Measurements from ENCODE around the gene CIB4. TPM values are rescaled to one million over a fixed set of nuclear protein-coding genes. Genes with fewer than 3 reads are reported as not detected.

Gene CIB4
- polyA plus RNA-seq, 3 donors from 2014 or later = not detected

- Mint-ChIP-seq H3K4me1 (peaks cover 33 to 55% of the 10 kb centered on the region in 2 donors), H3K9me3 (no peaks in the 10 kb centered on the region), H3K27ac (peak overlapping the region in 2 of 6 donors; percentile 49 to 52), H3K27me3 (ENCODE audit: low read depth in 3 of 3) (peaks cover 0 to 9% (median 4%) of the 10 kb centered on the region in 3 donors), H3K36me3 (no peaks in the 10 kb centered on the region), H3K4me3 (peak overlapping the region in 4 of 5 donors; percentile 49 to 81 (median 60))
- DNase-seq = no peak
These were observed 31.3 kb downstream of the CIB4 start for GRCh38 chr2:26609839-26610277.

GRCh38 chr2:26609205-26609631, 31.9 kb downstream of the CIB4 start:
- Mint-ChIP-seq H3K4me3 (peak overlapping the region; percentile 54 to 81 (median 68)), H3K36me3 (no peaks in the 10 kb centered on the region), H3K27me3 (ENCODE audit: low read depth in 3 of 3) (peaks cover 0 to 9% (median 4%) of the 10 kb centered on the region in 3 donors), H3K9me3 (no peaks in the 10 kb centered on the region), H3K4me1 (peaks cover 33 to 55% of the 10 kb centered on the region in 2 donors), H3K27ac (peak overlapping the region in 3 of 6 donors; percentile 52 to 82 (median 53))
- DNase-seq = no peak

GRCh38 chr2:26608557-26608956, 32.6 kb downstream of the CIB4 start:
- peaks cover 0 to 9% (median 4%) of the 10 kb centered on the region in 3 donors for H3K27me3 Mint-ChIP-seq (ENCODE audit: low read depth in 3 of 3)
- peak; percentile 57 to 68 (median 62) for DNase-seq
- no peaks in the 10 kb centered on the region for H3K36me3 Mint-ChIP-seq
- peak overlapping the region in 5 of 6 donors; percentile 23 to 82 (median 52) for H3K27ac Mint-ChIP-seq
- H3K4me3 Mint-ChIP-seq = peak overlapping the region; percentile 54 to 81 (median 68)
- H3K4me1 Mint-ChIP-seq = peaks cover 33 to 55% of the 10 kb centered on the region in 2 donors
- H3K9me3 Mint-ChIP-seq = no peaks in the 10 kb centered on the region

DNA sequence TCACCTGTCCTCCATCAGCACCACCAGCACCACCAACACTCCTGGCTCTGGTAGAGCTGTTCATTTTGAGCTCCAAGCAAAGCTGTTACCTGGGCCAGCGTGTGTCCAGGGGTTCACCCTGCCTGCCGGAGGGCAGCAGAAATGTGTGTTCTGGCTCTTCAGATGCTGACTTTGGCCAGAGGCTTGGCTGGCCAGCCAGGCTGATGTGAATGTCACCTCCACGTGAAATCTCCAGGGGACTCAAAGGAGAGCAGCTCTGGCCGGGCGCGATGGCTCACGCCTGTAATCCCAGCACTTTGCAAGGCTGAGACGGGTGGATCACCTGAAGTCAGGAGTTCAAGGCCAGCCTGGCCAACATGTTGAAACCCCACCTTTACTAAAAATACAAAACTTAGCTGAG, 33.5 kb downstream of the CIB4 start:
- Mint-ChIP-seq H3K27ac (peak overlapping the region in 2 of 6 donors; percentile 26 to 52), H3K9me3 (no peaks in the 10 kb centered on the region), H3K27me3 (ENCODE audit: low read depth in 3 of 3) (peaks cover 0 to 9% (median 5%) of the 10 kb centered on the region in 3 donors), H3K36me3 (no peaks in the 10 kb centered on the region), H3K4me1 (peaks cover 33 to 55% of the 10 kb centered on the region in 2 donors), H3K4me3 (peak overlapping the region in 1 of 5 donors; percentile 54)
- DNase-seq = no peak

- Mint-ChIP-seq H3K36me3 (no peaks in the 10 kb centered on the region), H3K27me3 (ENCODE audit: low read depth in 3 of 3) (peaks cover 0 to 13% (median 9%) of the 10 kb centered on the region in 3 donors), H3K9me3 (no peaks in the 10 kb centered on the region), H3K27ac (no peak overlapping the region), H3K4me3 (no peak overlapping the region), H3K4me1 (peaks cover 33 to 55% of the 10 kb centered on the region in 2 donors)
- no peak for DNase-seq
These were observed 34.3 kb downstream of the CIB4 start for GRCh38 chr2:26606847-26607190.

DNA sequence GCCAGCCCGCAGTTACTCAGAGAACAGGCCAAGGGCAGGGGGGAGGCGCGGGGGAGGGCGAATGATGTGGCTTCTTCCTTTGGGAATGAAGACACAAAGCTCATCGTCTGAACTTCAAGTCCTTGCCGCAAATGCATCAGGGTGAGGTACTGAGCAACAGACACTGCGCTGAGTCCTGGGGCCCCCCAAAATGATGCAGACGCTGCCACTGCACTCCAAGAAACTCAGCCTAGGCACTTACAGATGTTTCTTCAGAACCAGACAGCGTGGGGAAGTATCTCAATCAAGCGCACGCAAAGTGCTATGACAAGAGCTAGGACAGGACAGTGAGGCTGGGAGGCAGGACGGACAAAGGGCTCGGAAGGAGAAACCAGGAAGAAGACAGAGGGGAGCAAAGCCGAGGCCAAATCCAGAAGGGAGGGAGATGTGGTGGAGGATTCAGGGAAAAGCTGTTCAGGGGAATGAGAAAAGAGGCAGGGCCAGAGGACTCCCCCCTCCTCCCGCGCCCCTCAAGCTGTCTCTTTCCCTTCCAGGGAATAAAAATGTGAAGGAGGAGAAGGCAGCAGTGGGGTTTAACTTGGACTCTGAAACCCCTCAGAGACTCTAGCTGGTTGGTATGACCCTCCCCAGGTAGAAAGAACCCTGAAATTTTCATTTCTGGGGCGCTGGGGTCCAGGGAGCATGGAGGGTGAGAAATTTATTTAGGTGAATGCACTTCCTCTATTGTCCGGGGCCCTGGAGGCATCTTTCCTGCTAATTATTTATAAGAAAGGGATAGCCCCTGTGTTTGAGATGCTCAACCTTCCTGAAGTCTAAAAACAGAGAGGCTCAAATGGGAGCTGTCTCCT, 34.9 kb downstream of the CIB4 start:
- H3K36me3 Mint-ChIP-seq = no peaks in the 10 kb centered on the region
- no peaks in the 10 kb centered on the region for H3K9me3 Mint-ChIP-seq
- peaks cover 33 to 55% of the 10 kb centered on the region in 2 donors for H3K4me1 Mint-ChIP-seq
- no peak for DNase-seq
- no peak overlapping the region for H3K27ac Mint-ChIP-seq
- H3K4me3 Mint-ChIP-seq = no peak overlapping the region
- H3K27me3 Mint-ChIP-seq (ENCODE audit: low read depth in 3 of 3) = peaks cover 0 to 19% (median 11%) of the 10 kb centered on the region in 3 donors

DNA sequence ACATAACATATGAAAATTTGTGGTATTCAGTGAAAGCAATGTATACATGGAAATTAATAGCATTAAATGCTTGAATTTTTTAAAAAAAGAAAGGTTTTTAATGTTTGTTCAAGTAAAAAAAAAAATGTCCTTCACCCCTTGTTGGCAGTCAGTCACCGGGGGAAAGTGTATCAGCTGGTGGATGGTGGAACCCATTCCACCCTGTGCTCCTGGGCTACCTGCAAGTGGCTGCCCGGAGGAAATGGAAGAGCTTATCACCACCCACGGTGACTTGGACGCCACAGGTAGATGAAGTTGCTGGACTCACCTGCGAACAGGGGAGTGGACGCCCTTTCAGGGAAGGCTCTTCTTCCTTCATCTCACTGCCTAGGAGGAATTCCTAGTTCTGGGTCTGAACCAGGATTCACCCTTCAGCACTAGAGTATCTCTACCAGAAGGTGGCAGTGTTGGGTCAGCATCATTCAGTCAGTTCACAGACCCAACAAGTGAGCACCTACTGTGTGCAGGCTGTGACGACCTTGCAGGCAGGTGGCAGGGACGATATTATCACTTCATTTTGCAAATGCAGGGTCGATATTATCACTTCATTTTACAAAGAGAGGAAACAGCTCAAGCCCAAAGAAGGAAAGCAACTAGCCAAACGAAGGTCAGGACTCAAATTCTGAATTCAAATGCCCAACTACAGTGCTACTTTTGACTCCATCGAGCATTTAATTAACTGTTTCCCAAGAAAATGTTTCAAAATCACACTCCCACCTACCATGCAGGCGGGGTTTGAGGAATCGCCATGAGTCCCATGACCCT, 35.8 kb downstream of the CIB4 start:
- H3K9me3 Mint-ChIP-seq = no peaks in the 10 kb centered on the region
- peaks cover 31 to 49% of the 10 kb centered on the region in 2 donors for H3K4me1 Mint-ChIP-seq
- peaks cover 0 to 20% (median 16%) of the 10 kb centered on the region in 3 donors for H3K27me3 Mint-ChIP-seq (ENCODE audit: low read depth in 3 of 3)
- H3K4me3 Mint-ChIP-seq = peak overlapping the region in 1 of 5 donors; percentile 46
- H3K27ac Mint-ChIP-seq = no peak overlapping the region
- peak; percentile 51 to 59 (median 54) for DNase-seq
- H3K36me3 Mint-ChIP-seq = no peaks in the 10 kb centered on the region

- H3K27ac Mint-ChIP-seq = no peak overlapping the region
- H3K4me3 Mint-ChIP-seq = no peak overlapping the region
- H3K36me3 Mint-ChIP-seq = no peaks in the 10 kb centered on the region
- no peaks in the 10 kb centered on the region for H3K9me3 Mint-ChIP-seq
- H3K4me1 Mint-ChIP-seq = peaks cover 3 to 21% of the 10 kb centered on the region in 2 donors
- DNase-seq = no peak
- H3K27me3 Mint-ChIP-seq (ENCODE audit: low read depth in 3 of 3) = peaks cover 0 to 16% (median 15%) of the 10 kb centered on the region in 3 donors
These were observed 38.6 kb downstream of the CIB4 start for GRCh38 chr2:26602575-26602974.

- DNase-seq = no peak
- Mint-ChIP-seq H3K27me3 (ENCODE audit: low read depth in 3 of 3) (peaks cover 2 to 24% (median 20%) of the 10 kb centered on the region in 3 donors), H3K36me3 (no peaks in the 10 kb centered on the region), H3K27ac (no peak overlapping the region), H3K4me1 (peaks cover 3 to 6% of the 10 kb centered on the region in 2 donors), H3K9me3 (no peaks in the 10 kb centered on the region), H3K4me3 (no peak overlapping the region)
These were observed 41.8 kb downstream of the CIB4 start for GRCh38 chr2:26599387-26599786.

GRCh38 chr2:26598996-26599373, 42.2 kb downstream of the CIB4 start:
- H3K36me3 Mint-ChIP-seq = no peaks in the 10 kb centered on the region
- peaks cover 3 to 6% of the 10 kb centered on the region in 2 donors for H3K4me1 Mint-ChIP-seq
- no peak for DNase-seq
- H3K9me3 Mint-ChIP-seq = no peaks in the 10 kb centered on the region
- peaks cover 2 to 26% (median 20%) of the 10 kb centered on the region in 3 donors for H3K27me3 Mint-ChIP-seq (ENCODE audit: low read depth in 3 of 3)
- no peak overlapping the region for H3K4me3 Mint-ChIP-seq
- H3K27ac Mint-ChIP-seq = no peak overlapping the region

- Mint-ChIP-seq H3K4me3 (no peak overlapping the region), H3K4me1 (peaks cover 3 to 6% of the 10 kb centered on the region in 2 donors), H3K9me3 (no peaks in the 10 kb centered on the region), H3K27ac (no peak overlapping the region), H3K36me3 (no peaks in the 10 kb centered on the region), H3K27me3 (ENCODE audit: low read depth in 3 of 3) (peaks cover 2 to 26% (median 20%) of the 10 kb centered on the region in 3 donors)
- DNase-seq = no peak
These were observed 42.7 kb downstream of the CIB4 start for GRCh38 chr2:26598336-26598995.

- H3K9me3 Mint-ChIP-seq = no peaks in the 10 kb centered on the region
These were observed 44.0 kb downstream of the CIB4 start for GRCh38 chr2:26597197-26597596.

DNA sequence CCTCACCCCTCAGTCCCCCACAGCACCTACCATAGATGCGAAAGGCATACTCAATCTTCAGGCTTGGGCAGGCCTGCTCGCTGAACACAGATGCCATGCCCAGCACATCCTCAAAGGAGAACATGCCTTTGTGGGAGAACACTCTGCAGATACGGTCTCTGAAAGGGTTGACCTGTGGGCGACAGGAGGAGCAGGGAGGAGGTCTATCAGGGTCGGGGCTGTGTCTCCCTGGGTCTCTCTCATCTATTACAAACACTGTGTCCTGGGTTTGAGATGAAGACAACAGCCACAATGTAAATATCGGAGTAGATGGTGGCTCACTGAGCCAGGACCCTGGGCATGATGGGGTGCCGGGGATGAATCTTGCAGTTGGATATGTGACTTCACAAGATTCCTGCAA, 46.0 kb downstream of the CIB4 start:
- Mint-ChIP-seq H3K36me3 (no peaks in the 10 kb centered on the region), H3K4me3 (no peak overlapping the region), H3K27ac (no peak overlapping the region), H3K9me3 (no peaks in the 10 kb centered on the region), H3K27me3 (ENCODE audit: low read depth in 3 of 3) (peaks cover 5 to 18% (median 12%) of the 10 kb centered on the region in 3 donors), H3K4me1 (peaks cover 3 to 6% of the 10 kb centered on the region in 2 donors)
- DNase-seq = no peak

More at GRCh38 chr2:26597197-26597596, 44.0 kb downstream of the CIB4 start:
- Mint-ChIP-seq H3K27me3 (ENCODE audit: low read depth in 3 of 3) (peaks cover 5 to 22% (median 22%) of the 10 kb centered on the region in 3 donors), H3K27ac (no peak overlapping the region), H3K4me3 (no peak overlapping the region), H3K4me1 (peaks cover 3 to 6% of the 10 kb centered on the region in 2 donors), H3K36me3 (no peaks in the 10 kb centered on the region)
- DNase-seq = no peak

All from immature natural killer cell (primary cell).